Measurements from ENCODE around the gene SF3A2.

The SF3A2 gene

GRCh38 chr19:2291185-2291751 lies 54.6 kb downstream of the SF3A2 start:
- no peak for DNase-seq (ENCODE audit: low read depth, low spot score)

DNA sequence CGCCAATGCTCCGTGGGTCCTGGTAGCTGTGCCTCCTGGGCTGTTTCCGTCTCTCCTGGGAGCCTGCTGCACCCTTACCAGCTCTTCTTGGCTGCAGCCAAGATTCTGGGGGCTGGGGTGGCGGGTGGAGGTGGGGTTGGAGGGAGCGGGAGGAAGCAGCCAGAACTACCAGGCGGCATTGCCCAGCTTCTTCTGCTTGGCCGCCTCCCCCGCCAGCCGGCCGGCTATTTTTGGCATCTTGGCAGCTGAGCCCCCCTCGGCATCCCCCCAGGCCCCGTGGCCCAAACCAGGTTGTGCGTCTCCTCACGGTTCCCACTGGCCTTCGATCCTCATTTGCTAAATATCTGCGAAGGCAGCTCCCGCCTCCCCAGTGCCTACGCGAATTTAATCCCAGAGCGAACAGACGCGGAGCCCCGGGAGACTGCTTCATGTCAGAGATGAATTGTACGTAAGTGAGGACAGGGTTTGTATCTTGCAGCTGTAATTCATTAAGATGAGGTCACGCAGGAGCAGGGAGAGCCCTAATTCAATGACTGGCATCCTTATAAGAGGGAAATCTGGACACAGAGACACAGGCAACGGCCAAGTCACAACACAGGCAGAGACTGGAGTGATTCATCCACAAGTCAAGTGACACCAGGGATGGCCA lies 58.2 kb downstream of the SF3A2 start:
- no peak for DNase-seq (ENCODE audit: low read depth, low spot score)

DNA sequence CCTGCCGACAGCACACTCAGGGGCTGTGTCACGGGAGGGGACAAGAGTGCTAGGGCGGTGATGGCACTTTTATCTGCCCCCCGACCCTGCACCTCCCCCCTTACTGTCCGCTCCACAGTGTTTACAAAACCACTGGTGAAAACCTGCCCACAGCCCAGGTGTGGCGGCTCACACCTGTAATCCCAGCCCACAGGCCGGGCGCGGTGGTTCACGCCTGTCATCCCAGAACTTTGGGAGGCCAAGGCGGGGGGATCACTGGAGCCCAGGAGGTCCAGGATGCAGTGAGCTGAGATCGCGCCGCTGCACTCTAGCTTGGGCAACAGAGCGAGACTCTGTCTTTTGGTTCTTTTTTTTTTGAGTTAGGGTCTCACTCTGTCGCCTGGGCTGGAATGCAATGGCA lies 59.5 kb downstream of the SF3A2 start:
- no peak for DNase-seq (ENCODE audit: low read depth, low spot score)
